ENCODE measurements around the gene CASP10. TPM values are rescaled to one million over a fixed set of nuclear protein-coding genes. Genes with fewer than 3 reads are reported as not detected.

The CASP10 gene
- total and polyA plus RNA-seq, 2 of the 13 experiments (the other 11 are each of a cell fraction or from before 2014, with no cell fraction given), result 22.2 to 23.8 TPM

- TF ChIP-seq, protein P1, sequence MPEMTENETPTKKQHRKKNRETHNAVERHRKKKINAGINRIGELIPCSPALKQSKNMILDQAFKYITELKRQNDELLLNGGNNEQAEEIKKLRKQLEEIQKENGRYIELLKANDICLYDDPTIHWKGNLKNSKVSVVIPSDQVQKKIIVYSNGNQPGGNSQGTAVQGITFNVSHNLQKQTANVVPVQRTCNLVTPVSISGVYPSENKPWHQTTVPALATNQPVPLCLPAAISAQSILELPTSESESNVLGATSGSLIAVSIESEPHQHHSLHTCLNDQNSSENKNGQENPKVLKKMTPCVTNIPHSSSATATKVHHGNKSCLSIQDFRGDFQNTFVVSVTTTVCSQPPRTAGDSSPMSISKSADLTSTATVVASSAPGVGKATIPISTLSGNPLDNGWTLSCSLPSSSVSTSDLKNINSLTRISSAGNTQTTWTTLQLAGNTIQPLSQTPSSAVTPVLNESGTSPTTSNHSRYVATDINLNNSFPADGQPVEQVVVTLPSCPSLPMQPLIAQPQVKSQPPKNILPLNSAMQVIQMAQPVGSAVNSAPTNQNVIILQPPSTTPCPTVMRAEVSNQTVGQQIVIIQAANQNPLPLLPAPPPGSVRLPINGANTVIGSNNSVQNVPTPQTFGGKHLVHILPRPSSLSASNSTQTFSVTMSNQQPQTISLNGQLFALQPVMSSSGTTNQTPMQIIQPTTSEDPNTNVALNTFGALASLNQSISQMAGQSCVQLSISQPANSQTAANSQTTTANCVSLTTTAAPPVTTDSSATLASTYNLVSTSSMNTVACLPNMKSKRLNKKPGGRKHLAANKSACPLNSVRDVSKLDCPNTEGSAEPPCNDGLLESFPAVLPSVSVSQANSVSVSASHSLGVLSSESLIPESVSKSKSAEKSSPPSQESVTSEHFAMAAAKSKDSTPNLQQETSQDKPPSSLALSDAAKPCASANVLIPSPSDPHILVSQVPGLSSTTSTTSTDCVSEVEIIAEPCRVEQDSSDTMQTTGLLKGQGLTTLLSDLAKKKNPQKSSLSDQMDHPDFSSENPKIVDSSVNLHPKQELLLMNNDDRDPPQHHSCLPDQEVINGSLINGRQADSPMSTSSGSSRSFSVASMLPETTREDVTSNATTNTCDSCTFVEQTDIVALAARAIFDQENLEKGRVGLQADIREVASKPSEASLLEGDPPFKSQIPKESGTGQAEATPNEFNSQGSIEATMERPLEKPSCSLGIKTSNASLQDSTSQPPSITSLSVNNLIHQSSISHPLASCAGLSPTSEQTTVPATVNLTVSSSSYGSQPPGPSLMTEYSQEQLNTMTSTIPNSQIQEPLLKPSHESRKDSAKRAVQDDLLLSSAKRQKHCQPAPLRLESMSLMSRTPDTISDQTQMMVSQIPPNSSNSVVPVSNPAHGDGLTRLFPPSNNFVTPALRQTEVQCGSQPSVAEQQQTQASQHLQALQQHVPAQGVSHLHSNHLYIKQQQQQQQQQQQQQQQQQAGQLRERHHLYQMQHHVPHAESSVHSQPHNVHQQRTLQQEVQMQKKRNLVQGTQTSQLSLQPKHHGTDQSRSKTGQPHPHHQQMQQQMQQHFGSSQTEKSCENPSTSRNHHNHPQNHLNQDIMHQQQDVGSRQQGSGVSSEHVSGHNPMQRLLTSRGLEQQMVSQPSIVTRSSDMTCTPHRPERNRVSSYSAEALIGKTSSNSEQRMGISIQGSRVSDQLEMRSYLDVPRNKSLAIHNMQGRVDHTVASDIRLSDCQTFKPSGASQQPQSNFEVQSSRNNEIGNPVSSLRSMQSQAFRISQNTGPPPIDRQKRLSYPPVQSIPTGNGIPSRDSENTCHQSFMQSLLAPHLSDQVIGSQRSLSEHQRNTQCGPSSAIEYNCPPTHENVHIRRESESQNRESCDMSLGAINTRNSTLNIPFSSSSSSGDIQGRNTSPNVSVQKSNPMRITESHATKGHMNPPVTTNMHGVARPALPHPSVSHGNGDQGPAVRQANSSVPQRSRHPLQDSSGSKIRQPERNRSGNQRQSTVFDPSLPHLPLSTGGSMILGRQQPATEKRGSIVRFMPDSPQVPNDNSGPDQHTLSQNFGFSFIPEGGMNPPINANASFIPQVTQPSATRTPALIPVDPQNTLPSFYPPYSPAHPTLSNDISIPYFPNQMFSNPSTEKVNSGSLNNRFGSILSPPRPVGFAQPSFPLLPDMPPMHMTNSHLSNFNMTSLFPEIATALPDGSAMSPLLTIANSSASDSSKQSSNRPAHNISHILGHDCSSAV (CRISPR knock-in tag; IDR thresholded peaks at IDR 0.05; ENCODE audit: borderline replicate concordance), result no peak
- TF ChIP-seq ZBTB38 (CRISPR knock-in tag; IDR thresholded peaks at IDR 0.05) (peak; percentile 66; the same call in 1 of the 2 replicates), MEIS1 (CRISPR knock-in tag; IDR thresholded peaks at IDR 0.05; ENCODE audit: borderline replicate concordance) (no peak; the same call in 1 of the 2 replicates), SMARCC2 (IDR thresholded peaks at IDR 0.05) (no peak), ZNF501 (CRISPR knock-in tag; IDR thresholded peaks at IDR 0.05) (peak; percentile 84), ASH2L (IDR thresholded peaks at IDR 0.05; ENCODE audit: insufficient read length, low read depth, low read length) (peak; percentile 46), ATRX (CRISPR knock-in tag; IDR thresholded peaks at IDR 0.05; ENCODE audit: borderline replicate concordance) (no peak), ZNF235 (CRISPR knock-in tag; IDR thresholded peaks at IDR 0.05; ENCODE audit: borderline replicate concordance) (no peak), EZH2 (conservative IDR thresholded peaks at IDR 0.05; ENCODE audit: low read depth, low read length) (no peak), ZNF770 (CRISPR knock-in tag; IDR thresholded peaks at IDR 0.05) (0 out of 2 replicates have a peak, but pooled peaks have one; percentile 58), NCOA1 (CRISPR knock-in tag; IDR thresholded peaks at IDR 0.05) (no peak)
- TF ChIP-seq, protein P2, sequence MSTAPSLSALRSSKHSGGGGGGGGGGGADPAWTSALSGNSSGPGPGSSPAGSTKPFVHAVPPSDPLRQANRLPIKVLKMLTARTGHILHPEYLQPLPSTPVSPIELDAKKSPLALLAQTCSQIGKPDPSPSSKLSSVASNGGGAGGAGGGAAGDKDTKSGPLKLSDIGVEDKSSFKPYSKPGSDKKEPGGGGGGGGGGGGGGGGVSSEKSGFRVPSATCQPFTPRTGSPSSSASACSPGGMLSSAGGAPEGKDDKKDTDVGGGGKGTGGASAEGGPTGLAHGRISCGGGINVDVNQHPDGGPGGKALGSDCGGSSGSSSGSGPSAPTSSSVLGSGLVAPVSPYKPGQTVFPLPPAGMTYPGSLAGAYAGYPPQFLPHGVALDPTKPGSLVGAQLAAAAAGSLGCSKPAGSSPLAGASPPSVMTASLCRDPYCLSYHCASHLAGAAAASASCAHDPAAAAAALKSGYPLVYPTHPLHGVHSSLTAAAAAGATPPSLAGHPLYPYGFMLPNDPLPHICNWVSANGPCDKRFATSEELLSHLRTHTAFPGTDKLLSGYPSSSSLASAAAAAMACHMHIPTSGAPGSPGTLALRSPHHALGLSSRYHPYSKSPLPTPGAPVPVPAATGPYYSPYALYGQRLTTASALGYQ (CRISPR knock-in tag; IDR thresholded peaks at IDR 0.05), result peak; percentile 40
- TF ChIP-seq, protein P3, sequence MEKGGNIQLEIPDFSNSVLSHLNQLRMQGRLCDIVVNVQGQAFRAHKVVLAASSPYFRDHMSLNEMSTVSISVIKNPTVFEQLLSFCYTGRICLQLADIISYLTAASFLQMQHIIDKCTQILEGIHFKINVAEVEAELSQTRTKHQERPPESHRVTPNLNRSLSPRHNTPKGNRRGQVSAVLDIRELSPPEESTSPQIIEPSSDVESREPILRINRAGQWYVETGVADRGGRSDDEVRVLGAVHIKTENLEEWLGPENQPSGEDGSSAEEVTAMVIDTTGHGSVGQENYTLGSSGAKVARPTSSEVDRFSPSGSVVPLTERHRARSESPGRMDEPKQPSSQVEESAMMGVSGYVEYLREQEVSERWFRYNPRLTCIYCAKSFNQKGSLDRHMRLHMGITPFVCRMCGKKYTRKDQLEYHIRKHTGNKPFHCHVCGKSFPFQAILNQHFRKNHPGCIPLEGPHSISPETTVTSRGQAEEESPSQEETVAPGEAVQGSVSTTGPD (CRISPR knock-in tag; IDR thresholded peaks at IDR 0.05), result peak; percentile 79; the same call in 1 of the 2 replicates
Observed at GRCh38 chr2:201231781-201232466, 49.0 kb downstream of the CASP10 start (continued).

Measured in HepG2 (cell line).